ENCODE results near the gene ATP5MC2. TPM values are rescaled to one million over a fixed set of nuclear protein-coding genes. Genes with fewer than 3 reads are reported as not detected.

The ATP5MC2 gene
- 300 TPM for total RNA-seq (2013)
- polyA plus RNA-seq: 100 to 1,000 TPM; 498 to 587 (median 522) TPM
- polyA minus RNA-seq: 134 and 288 TPM in 2 replicates
- 11.2 to 126 (median 87.2) reads per million in 11 experiments for total RNA-seq

DNA sequence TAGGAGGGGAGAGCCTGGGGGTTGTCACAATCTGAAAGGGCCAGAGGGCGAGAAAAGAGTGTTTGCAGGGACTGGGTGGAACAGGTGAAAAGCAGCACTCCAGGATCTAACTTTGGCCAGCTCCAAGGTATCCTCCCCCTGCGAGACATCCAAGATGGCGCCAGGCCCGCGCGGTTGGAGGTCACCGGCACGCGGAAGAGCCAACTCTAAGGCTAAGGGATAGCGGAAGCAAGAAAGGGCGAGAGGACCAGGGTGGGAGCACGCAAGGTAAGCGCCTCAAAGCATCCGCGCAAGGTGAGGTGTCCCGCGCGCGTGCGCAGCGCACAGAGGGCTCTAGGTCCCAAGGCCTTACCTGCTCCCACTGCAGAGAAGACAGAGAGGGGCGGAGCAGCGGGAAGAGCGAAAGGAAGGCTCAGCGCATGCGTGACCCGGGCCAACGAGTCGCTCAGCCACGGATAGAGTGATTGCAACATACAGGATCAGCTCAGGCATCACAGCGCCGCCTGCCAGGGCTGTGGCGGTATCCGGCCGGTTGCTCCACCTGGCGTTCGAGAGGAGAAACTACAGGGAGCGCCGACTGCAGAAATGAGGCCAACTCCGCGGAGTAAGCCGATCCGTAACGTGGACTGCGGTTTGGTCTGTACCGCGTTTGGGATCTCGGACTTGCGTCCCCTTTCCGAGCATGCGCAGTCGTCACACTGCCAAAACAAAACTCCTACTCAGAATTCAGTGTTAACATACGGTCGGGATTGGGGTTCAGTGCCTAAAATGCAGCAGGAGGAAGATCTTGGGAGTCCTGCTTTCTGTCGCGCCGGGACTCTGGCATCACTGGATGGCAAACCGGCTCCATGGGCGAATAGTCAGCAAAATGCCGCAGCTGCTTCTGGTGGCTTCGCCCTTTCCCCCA lies at the start of gene ATP5MC2:
ATP5MC2 (minus strand) TSS at position 383 of the 907 bp plus-strand sequence. CDS start 3,469 bp downstream, outside the sequence.
- H3K4me1 ChIP-seq (ENCODE audit: control insufficient read depth in 1 of 2, insufficient read depth in 2 of 2, low read length in 2 of 2): peaks cover 16 to 28% of the 10 kb centered on the region in 2 donors
- H3K4me3 Mint-ChIP-seq: peak within 1 kb of the TSS; percentile 96 to 99
- peaks cover 17% of the 10 kb centered on the region for H4K20me1 ChIP-seq (ENCODE audit: insufficient read depth, low read length)
- H3K4me1 Mint-ChIP-seq: peaks cover 31% of the 10 kb centered on the region
- peaks cover 15 to 32% of the 10 kb centered on the region in 2 donors for H3K36me3 ChIP-seq (replicated peaks in 1 of 2; ENCODE audit: control insufficient read depth in 1 of 2, insufficient read depth in 2 of 2, low read length in 2 of 2)
- intact Hi-C loops (cut with micrococcal nuclease): loop anchor here (1.0 to 10.0 kb wide), 6 partner anchors 49 to 224 kb away; partner anchors contain the start of genes ATF7 (in 2 of the 2) and PCBP2 (in 1 of the 2)
- peak within 1 kb of the TSS; percentile 96 to 99 (median 97) for H3K27ac Mint-ChIP-seq
- H3K9ac ChIP-seq (ENCODE audit: insufficient read depth, low read length, poor library complexity, severe bottlenecking): peak within 1 kb of the TSS; percentile 82
- H3K9me3 ChIP-seq (replicated peaks in 1 of 2; ENCODE audit: control insufficient read depth in 1 of 2, insufficient read depth in 1 of 2, low read length in 2 of 2): no peaks in the 10 kb centered on the region
- H3K36me3 Mint-ChIP-seq: peaks cover 22 to 32% of the 10 kb centered on the region in 2 donors
- DNase-seq: peak; percentile 98 to 99 (median 99)
- WGBS (ENCODE audit: insufficient coverage): under 1% methylated on average over 59 of the region's 61 CpGs
- H3K27ac ChIP-seq (ENCODE audit: low read depth in 1 of 2, low read length in 2 of 2): peak within 1 kb of the TSS; percentile 81 to 96
- peaks cover 7 to 9% of the 10 kb centered on the region in 2 donors for H3K27me3 ChIP-seq (ENCODE audit: control insufficient read depth in 2 of 2, insufficient read depth in 2 of 2, low read length in 2 of 2)
- peaks cover 10 to 28% (median 10%) of the 10 kb centered on the region in 3 donors for H3K27me3 Mint-ChIP-seq (ENCODE audit: low read depth in 3 of 3)
- TF ChIP-seq CTCF (IDR thresholded peaks at IDR 0.05): peak; percentile 98
- H3K4me3 ChIP-seq (replicated peaks in 1 of 3; ENCODE audit: low read depth in 2 of 3, low read length in 3 of 3): peak within 1 kb of the TSS; percentile 54 to 87 (median 78)
- peak within 1 kb of the TSS; percentile 97 for H2AFZ ChIP-seq (ENCODE audit: insufficient read depth, low read depth, low read length, poor library complexity, severe bottlenecking)
- H3K4me2 ChIP-seq (replicated peaks; ENCODE audit: extremely low read depth, low read length, poor library complexity, severe bottlenecking): peak within 1 kb of the TSS; percentile 91
- peaks cover 49% of the 10 kb centered on the region for H3K79me2 ChIP-seq (ENCODE audit: insufficient read depth, low read length)
- H3K9me3 Mint-ChIP-seq: peaks cover 0 to 3% (median 0%) of the 10 kb centered on the region in 7 donors

GRCh38 chr12:53722450-53723041 lies 46.7 kb upstream of the ATP5MC2 start:
- Histone ChIP-seq H3K4me2 (replicated peaks; ENCODE audit: extremely low read depth, low read length, poor library complexity, severe bottlenecking) (no peak overlapping the region), H3K27ac (ENCODE audit: low read depth in 1 of 2, low read length in 2 of 2) (no peak overlapping the region), H3K4me3 (replicated peaks in 1 of 3; ENCODE audit: low read depth in 2 of 3, low read length in 3 of 3) (no peak overlapping the region), H3K36me3 (replicated peaks in 1 of 2; ENCODE audit: control insufficient read depth in 1 of 2, insufficient read depth in 2 of 2, low read length in 2 of 2) (peaks cover 62 to 76% of the 10 kb centered on the region in 2 donors), H3K9ac (ENCODE audit: insufficient read depth, low read length, poor library complexity, severe bottlenecking) (no peak overlapping the region), H3K27me3 (ENCODE audit: control insufficient read depth in 2 of 2, insufficient read depth in 2 of 2, low read length in 2 of 2) (no peaks in the 10 kb centered on the region), H3K4me1 (ENCODE audit: control insufficient read depth in 1 of 2, insufficient read depth in 2 of 2, low read length in 2 of 2) (peaks cover 11 to 15% of the 10 kb centered on the region in 2 donors), H3K79me2 (ENCODE audit: insufficient read depth, low read length) (no peaks in the 10 kb centered on the region), H3K9me3 (replicated peaks in 1 of 2; ENCODE audit: control insufficient read depth in 1 of 2, insufficient read depth in 1 of 2, low read length in 2 of 2) (no peaks in the 10 kb centered on the region), H2AFZ (ENCODE audit: insufficient read depth, low read depth, low read length, poor library complexity, severe bottlenecking) (no peak overlapping the region), H4K20me1 (ENCODE audit: insufficient read depth, low read length) (peaks cover 17% of the 10 kb centered on the region)
- WGBS (ENCODE audit: insufficient coverage): no CpG with 5 or more reads among the region's 3 CpGs
- no peaks in the 10 kb centered on the region for H3K9me3 Mint-ChIP-seq
- no peak overlapping the region for H3K27ac Mint-ChIP-seq
- peaks cover 0 to 6% (median 0%) of the 10 kb centered on the region in 3 donors for H3K27me3 Mint-ChIP-seq (ENCODE audit: low read depth in 3 of 3)
- no peak for TF ChIP-seq CTCF (IDR thresholded peaks at IDR 0.05)
- H3K36me3 Mint-ChIP-seq: peaks cover 66 to 75% of the 10 kb centered on the region in 2 donors
- no peak overlapping the region for H3K4me3 Mint-ChIP-seq
- intact Hi-C loops (cut with micrococcal nuclease): no loop called here
- no peak for DNase-seq
- peaks cover 13% of the 10 kb centered on the region for H3K4me1 Mint-ChIP-seq

All from CD14-positive monocyte (primary cell).